HEK293 (cell line): ENCODE results near the gene PYROXD2.
A peak's percentile ranks its signal among the peaks of the same experiment; 100 is the strongest.

ENCODE experiments used
- GLIS2 ChIP-seq: fragments of 450-650 bp; formaldehyde crosslinking; IDR thresholded peaks from 2 replicates; pipeline ENCODE4 v1.5.1; 2016; ENCODE audit warnings: missing biosample characterization, missing genetic modification characterization
- PRDM2 ChIP-seq: fragments of 450-650 bp; formaldehyde crosslinking; IDR thresholded peaks from 2 replicates; pipeline ENCODE4 v1.5.1; 2016; ENCODE audit warnings: missing biosample characterization, missing genetic modification characterization, borderline replicate concordance
- TRIM28 ChIP-seq: IDR thresholded peaks from 2 replicates; pipeline ENCODE4 v1.6.1; 2011; ENCODE audit warnings: low read length, control low read depth, borderline replicate concordance
- WT1 ChIP-seq: fragments of 450-650 bp; formaldehyde crosslinking; IDR thresholded peaks from 2 replicates; pipeline ENCODE4 v1.5.1; 2016; ENCODE audit warnings: missing biosample characterization, missing genetic modification characterization
- ZBTB10 ChIP-seq: fragments of 450-650 bp; formaldehyde crosslinking; IDR thresholded peaks from 2 replicates; pipeline ENCODE4 v1.5.1; 2016; ENCODE audit warnings: missing biosample characterization, missing genetic modification characterization
- ZBTB44 ChIP-seq: fragments of 450-650 bp; IDR thresholded peaks from 2 replicates; pipeline ENCODE4 v1.5.1; 2018; ENCODE audit warnings: missing biosample characterization, mild to moderate bottlenecking, missing genetic modification characterization
- ZIC2 ChIP-seq: fragments of 450-650 bp; formaldehyde crosslinking; IDR thresholded peaks from 2 replicates; pipeline ENCODE4 v1.5.1; 2016; ENCODE audit warnings: missing biosample characterization, missing genetic modification characterization
- ZNF10 ChIP-seq: fragments of 450-650 bp; formaldehyde crosslinking; IDR thresholded peaks from 2 replicates; pipeline ENCODE4 v1.5.1; 2017; ENCODE audit warnings: missing biosample characterization, missing genetic modification characterization
- ZNF132 ChIP-seq: fragments of 450-650 bp; formaldehyde crosslinking; IDR thresholded peaks from 2 replicates; pipeline ENCODE4 v1.5.1; 2017; ENCODE audit warnings: missing biosample characterization, missing genetic modification characterization, borderline replicate concordance
- ZNF18 ChIP-seq: fragments of 450-650 bp; formaldehyde crosslinking; IDR thresholded peaks from 2 replicates; pipeline ENCODE4 v1.5.1; 2016; ENCODE audit warnings: missing biosample characterization, missing genetic modification characterization
- ZNF2 ChIP-seq: fragments of 450-650 bp; formaldehyde crosslinking; IDR thresholded peaks from 2 replicates; pipeline ENCODE4 v1.5.1; 2016; ENCODE audit warnings: missing biosample characterization, missing genetic modification characterization
- ZNF221 ChIP-seq: fragments of 450-650 bp; formaldehyde crosslinking; IDR thresholded peaks from 2 replicates; pipeline ENCODE4 v1.5.1; 2017; ENCODE audit warnings: missing biosample characterization, missing genetic modification characterization, borderline replicate concordance
- ZNF274 ChIP-seq, 2 experiments: fragments of 200-500 bp in 1 of 2; fragments of 450-650 bp in 1 of 2; sonication (Bioruptor generic) in 1 of 2; formaldehyde crosslinking in 1 of 2; IDR thresholded peaks; 2 replicates each; pipeline versions ENCODE4 v1.5.1 to v1.6.1; 2014 to 2016; ENCODE audit warnings: borderline replicate concordance in 1 of 2, inconsistent platforms in 1 of 2, low read length in 1 of 2, missing biosample characterization in 1 of 2, missing genetic modification characterization in 1 of 2
- ZNF280C ChIP-seq: fragments of 450-650 bp; formaldehyde crosslinking; IDR thresholded peaks from 2 replicates; pipeline ENCODE4 v1.5.1; 2016; ENCODE audit warnings: missing biosample characterization, missing genetic modification characterization
- ZNF366 ChIP-seq: fragments of 450-650 bp; formaldehyde crosslinking; conservative IDR thresholded peaks from 2 replicates; pipeline ENCODE4 v1.5.1; 2016; ENCODE audit warnings: missing biosample characterization, missing genetic modification characterization
- ZNF391 ChIP-seq: fragments of 450-650 bp; formaldehyde crosslinking; IDR thresholded peaks from 2 replicates; pipeline ENCODE4 v1.5.1; 2016; ENCODE audit warnings: low read depth, missing biosample characterization, missing genetic modification characterization, borderline replicate concordance
- ZNF416 ChIP-seq: fragments of 450-650 bp; formaldehyde crosslinking; IDR thresholded peaks from 2 replicates; pipeline ENCODE4 v1.5.1; 2016; ENCODE audit warnings: missing biosample characterization, missing genetic modification characterization
- ZNF514 ChIP-seq: fragments of 450-650 bp; formaldehyde crosslinking; IDR thresholded peaks from 2 replicates; pipeline ENCODE4 v1.5.1; 2016; ENCODE audit warnings: missing biosample characterization, missing genetic modification characterization
- ZNF549 ChIP-seq: fragments of 450-650 bp; IDR thresholded peaks from 2 replicates; pipeline ENCODE4 v1.5.1; 2018; ENCODE audit warnings: missing biosample characterization, missing genetic modification characterization, mild to moderate bottlenecking, inconsistent platforms, moderate library complexity
- ZNF555 ChIP-seq: fragments of 450-650 bp; formaldehyde crosslinking; conservative IDR thresholded peaks from 2 replicates; pipeline ENCODE4 v1.5.1; 2017; ENCODE audit warnings: missing biosample characterization, mild to moderate bottlenecking, missing genetic modification characterization, inconsistent platforms
- ZNF776 ChIP-seq: fragments of 450-650 bp; formaldehyde crosslinking; IDR thresholded peaks from 2 replicates; pipeline ENCODE4 v1.5.0; 2017; ENCODE audit warnings: missing biosample characterization, missing genetic modification characterization, borderline replicate concordance
- ZNF785 ChIP-seq: fragments of 450-650 bp; formaldehyde crosslinking; IDR thresholded peaks from 2 replicates; pipeline ENCODE4 v1.5.1; 2016; ENCODE audit warnings: missing biosample characterization, missing genetic modification characterization
- ZSCAN5A ChIP-seq: fragments of 450-650 bp; formaldehyde crosslinking; IDR thresholded peaks from 2 replicates; pipeline ENCODE4 v1.5.1; 2016; ENCODE audit warnings: missing biosample characterization, missing genetic modification characterization

PYROXD2 gene

GRCh38 chr10:98446661-98447221 is 31.8 kb upstream of the PYROXD2 start, which contains the start of gene HPS1 (continued):
- TF ChIP-seq WT1 = no peak; the same call in 1 of the 2 replicates
- TF ChIP-seq ZNF366 (tag by site-specific recombination) = no peak
- TF ChIP-seq ZNF416 (tag by site-specific recombination) = no peak
- no peak for TF ChIP-seq ZNF776 (tag by site-specific recombination)
- peak; percentile 32; the same call in 1 of the 2 replicates for TF ChIP-seq ZBTB44 (tag by site-specific recombination)
- no peak for TF ChIP-seq ZNF18
- 0 out of 2 replicates have a peak, but pooled peaks have one; percentile 69 for TF ChIP-seq ZNF785
- no peak for TF ChIP-seq ZNF274 (IDR thresholded peaks at IDR 0.05; ENCODE audit: low read length)
- no peak for TF ChIP-seq ZNF274 (tag by site-specific recombination; IDR thresholded peaks at IDR 0.05; ENCODE audit: borderline replicate concordance)
- TF ChIP-seq TRIM28 = no peak
- no peak for TF ChIP-seq ZNF10 (tag by site-specific recombination)
- TF ChIP-seq ZIC2 (tag by site-specific recombination) = no peak
- TF ChIP-seq ZNF2 (tag by site-specific recombination) = no peak
- TF ChIP-seq ZNF280C (tag by site-specific recombination) = no peak
- TF ChIP-seq GLIS2 = peak; percentile 62
- TF ChIP-seq ZNF514 (tag by site-specific recombination) = no peak
- no peak for TF ChIP-seq ZNF221
- TF ChIP-seq PRDM2 (tag by site-specific recombination) = no peak
- TF ChIP-seq ZNF132 (tag by site-specific recombination) = no peak
- TF ChIP-seq ZNF549 (tag by site-specific recombination) = 0 out of 2 replicates have a peak, but pooled peaks have one; percentile 26
- no peak for TF ChIP-seq ZNF555 (tag by site-specific recombination)
- no peak for TF ChIP-seq ZBTB10 (tag by site-specific recombination)
- 0 out of 2 replicates have a peak, but pooled peaks have one; percentile 15 for TF ChIP-seq ZNF391 (tag by site-specific recombination)
- TF ChIP-seq ZSCAN5A (tag by site-specific recombination) = no peak
